SK-N-SH treated with all-trans-retinoic acid at 6 μM for 48 hours (cell line): ENCODE measurements around the gene BPTF.
"Not testable (repeated sequence)": the region's sequence is repeated elsewhere in the genome, so short reads cannot be mapped to it uniquely, and the experiment has no call there.

Source experiments
- ATAC-seq: fragments of 200-7000 bp; cut with Tn5 transposase; 3 replicates; pipeline ENCODE4 v1.9.1; 2020; ENCODE audit warnings: mild to moderate bottlenecking, moderate library complexity
- ARNTL ChIP-seq: fragments of 450-650 bp; formaldehyde crosslinking; IDR thresholded peaks from 2 replicates; pipeline ENCODE4 v1.5.0; 2020; ENCODE audit warnings: low read depth, mild to moderate bottlenecking, moderate library complexity, borderline replicate concordance
- BACH2 ChIP-seq: fragments of 250-450 bp; sonication (Bioruptor Pico); IDR thresholded peaks from 2 replicates; pipeline ENCODE4 v1.9.0; 2021; ENCODE audit warnings: mild to moderate bottlenecking, borderline replicate concordance
- CSDC2 ChIP-seq: fragments of 250-450 bp; sonication (Bioruptor Pico); IDR thresholded peaks from 2 replicates; pipeline ENCODE4 v1.5.0; 2020; ENCODE audit warnings: mild to moderate bottlenecking, moderate library complexity
- CSRNP3 ChIP-seq: fragments of 250-450 bp; sonication (Bioruptor Pico); IDR thresholded peaks from 2 replicates; pipeline ENCODE4 v1.5.1; 2021; ENCODE audit warnings: mild to moderate bottlenecking, moderate library complexity
- ISL1 ChIP-seq: fragments of 250-450 bp; sonication (Bioruptor Pico); IDR thresholded peaks from 2 replicates; pipeline ENCODE4 v2.1.2; 2022; ENCODE audit warnings: mild to moderate bottlenecking, moderate library complexity
- OSR1 ChIP-seq: fragments of 250-450 bp; sonication (Bioruptor Pico); IDR thresholded peaks from 2 replicates; pipeline ENCODE4 v1.8.0; 2022; ENCODE audit warnings: moderate library complexity, mild to moderate bottlenecking, inconsistent platforms
- PPARA ChIP-seq: fragments of 250-450 bp; sonication (Bioruptor Pico); IDR thresholded peaks from 2 replicates; pipeline ENCODE4 v1.5.0; 2020; ENCODE audit warnings: mild to moderate bottlenecking, borderline replicate concordance
- SNAI2 ChIP-seq: fragments of 250-450 bp; sonication (Bioruptor Pico); IDR thresholded peaks from 2 replicates; pipeline ENCODE4 v1.5.0; 2020; ENCODE audit warnings: mild to moderate bottlenecking, moderate library complexity
- TCF4 ChIP-seq: fragments of 250-450 bp; sonication (Bioruptor Pico); IDR thresholded peaks from 2 replicates; pipeline ENCODE4 v1.8.0; 2021; ENCODE audit warnings: mild to moderate bottlenecking, moderate library complexity, borderline replicate concordance
- TOX ChIP-seq: fragments of 250-450 bp; sonication (Bioruptor Pico); IDR thresholded peaks from 2 replicates; pipeline ENCODE4 v1.8.0; 2021; ENCODE audit warnings: mild to moderate bottlenecking, moderate library complexity, borderline replicate concordance
- TSHZ2 ChIP-seq: fragments of 250-450 bp; sonication (Bioruptor Pico); IDR thresholded peaks from 2 replicates; pipeline ENCODE4 v1.5.0; 2020; ENCODE audit warnings: mild to moderate bottlenecking, moderate library complexity
- ZC3H10 ChIP-seq: fragments of 250-450 bp; sonication (Bioruptor Pico); IDR thresholded peaks from 2 replicates; pipeline ENCODE4 v1.5.1; 2021; ENCODE audit warnings: mild to moderate bottlenecking, moderate library complexity
- ZFP30 ChIP-seq: fragments of 450-650 bp; formaldehyde crosslinking; IDR thresholded peaks from 2 replicates; pipeline ENCODE4 v1.5.0; 2022; ENCODE audit warnings: mild to moderate bottlenecking, moderate library complexity
- ZNF565 ChIP-seq: fragments of 450-650 bp; formaldehyde crosslinking; conservative IDR thresholded peaks from 2 replicates; pipeline ENCODE4 v1.5.0; 2020; ENCODE audit warnings: low read depth, mild to moderate bottlenecking, moderate library complexity
- ZNF70 ChIP-seq: fragments of 450-650 bp; formaldehyde crosslinking; IDR thresholded peaks from 2 replicates; pipeline ENCODE4 v1.5.0; 2020; ENCODE audit warnings: mild to moderate bottlenecking, moderate library complexity
- ZNF8 ChIP-seq: fragments of 450-650 bp; formaldehyde crosslinking; IDR thresholded peaks from 2 replicates; pipeline ENCODE4 v1.5.0; 2020; ENCODE audit warnings: mild to moderate bottlenecking, moderate library complexity
- TF ChIP-seq, protein P1 (sequence below): fragments of 250-450 bp; sonication (Bioruptor Pico); IDR thresholded peaks from 2 replicates; pipeline ENCODE4 v1.8.0; 2021; ENCODE audit warnings: low read depth, mild to moderate bottlenecking, moderate library complexity, borderline replicate concordance
- TF ChIP-seq, protein P2 (sequence below): fragments of 250-450 bp; sonication (Bioruptor Pico); IDR thresholded peaks from 2 replicates; pipeline ENCODE4 v1.8.0; 2020; ENCODE audit warnings: mild to moderate bottlenecking, moderate library complexity, borderline replicate concordance
- TF ChIP-seq, protein P3 (sequence below): fragments of 250-450 bp; sonication (Bioruptor Pico); IDR thresholded peaks from 2 replicates; pipeline ENCODE4 v1.5.1; 2020; ENCODE audit warnings: low read depth, mild to moderate bottlenecking, moderate library complexity

Gene BPTF

GRCh38 chr17:67922503-67922902, 97.2 kb downstream of the BPTF start:
- TF ChIP-seq TSHZ2 (CRISPR knock-in tag) (no peak), TCF4 (CRISPR knock-in tag) (no peak), OSR1 (CRISPR knock-in tag) (no peak), ZFP30 (CRISPR knock-in tag) (no peak), ISL1 (CRISPR knock-in tag) (no peak), CSDC2 (CRISPR knock-in tag) (no peak), ZNF8 (CRISPR knock-in tag) (no peak), CSRNP3 (CRISPR knock-in tag) (no peak), ZNF70 (CRISPR knock-in tag) (no peak), SNAI2 (no peak), PPARA (no peak), TOX (CRISPR knock-in tag) (no peak), ARNTL (CRISPR knock-in tag) (no peak), BACH2 (no peak), ZNF565 (CRISPR knock-in tag) (no peak), ZC3H10 (CRISPR knock-in tag) (no peak)
- TF ChIP-seq, protein P1, sequence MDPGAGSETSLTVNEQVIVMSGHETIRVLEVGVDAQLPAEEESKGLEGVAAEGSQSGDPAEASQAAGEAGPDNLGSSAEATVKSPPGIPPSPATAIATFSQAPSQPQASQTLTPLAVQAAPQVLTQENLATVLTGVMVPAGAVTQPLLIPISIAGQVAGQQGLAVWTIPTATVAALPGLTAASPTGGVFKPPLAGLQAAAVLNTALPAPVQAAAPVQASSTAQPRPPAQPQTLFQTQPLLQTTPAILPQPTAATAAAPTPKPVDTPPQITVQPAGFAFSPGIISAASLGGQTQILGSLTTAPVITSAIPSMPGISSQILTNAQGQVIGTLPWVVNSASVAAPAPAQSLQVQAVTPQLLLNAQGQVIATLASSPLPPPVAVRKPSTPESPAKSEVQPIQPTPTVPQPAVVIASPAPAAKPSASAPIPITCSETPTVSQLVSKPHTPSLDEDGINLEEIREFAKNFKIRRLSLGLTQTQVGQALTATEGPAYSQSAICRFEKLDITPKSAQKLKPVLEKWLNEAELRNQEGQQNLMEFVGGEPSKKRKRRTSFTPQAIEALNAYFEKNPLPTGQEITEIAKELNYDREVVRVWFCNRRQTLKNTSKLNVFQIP (CRISPR knock-in tag) = no peak
- TF ChIP-seq, protein P2, sequence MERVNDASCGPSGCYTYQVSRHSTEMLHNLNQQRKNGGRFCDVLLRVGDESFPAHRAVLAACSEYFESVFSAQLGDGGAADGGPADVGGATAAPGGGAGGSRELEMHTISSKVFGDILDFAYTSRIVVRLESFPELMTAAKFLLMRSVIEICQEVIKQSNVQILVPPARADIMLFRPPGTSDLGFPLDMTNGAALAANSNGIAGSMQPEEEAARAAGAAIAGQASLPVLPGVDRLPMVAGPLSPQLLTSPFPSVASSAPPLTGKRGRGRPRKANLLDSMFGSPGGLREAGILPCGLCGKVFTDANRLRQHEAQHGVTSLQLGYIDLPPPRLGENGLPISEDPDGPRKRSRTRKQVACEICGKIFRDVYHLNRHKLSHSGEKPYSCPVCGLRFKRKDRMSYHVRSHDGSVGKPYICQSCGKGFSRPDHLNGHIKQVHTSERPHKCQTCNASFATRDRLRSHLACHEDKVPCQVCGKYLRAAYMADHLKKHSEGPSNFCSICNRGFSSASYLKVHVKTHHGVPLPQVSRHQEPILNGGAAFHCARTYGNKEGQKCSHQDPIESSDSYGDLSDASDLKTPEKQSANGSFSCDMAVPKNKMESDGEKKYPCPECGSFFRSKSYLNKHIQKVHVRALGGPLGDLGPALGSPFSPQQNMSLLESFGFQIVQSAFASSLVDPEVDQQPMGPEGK (CRISPR knock-in tag) = no peak
- TF ChIP-seq, protein P3, sequence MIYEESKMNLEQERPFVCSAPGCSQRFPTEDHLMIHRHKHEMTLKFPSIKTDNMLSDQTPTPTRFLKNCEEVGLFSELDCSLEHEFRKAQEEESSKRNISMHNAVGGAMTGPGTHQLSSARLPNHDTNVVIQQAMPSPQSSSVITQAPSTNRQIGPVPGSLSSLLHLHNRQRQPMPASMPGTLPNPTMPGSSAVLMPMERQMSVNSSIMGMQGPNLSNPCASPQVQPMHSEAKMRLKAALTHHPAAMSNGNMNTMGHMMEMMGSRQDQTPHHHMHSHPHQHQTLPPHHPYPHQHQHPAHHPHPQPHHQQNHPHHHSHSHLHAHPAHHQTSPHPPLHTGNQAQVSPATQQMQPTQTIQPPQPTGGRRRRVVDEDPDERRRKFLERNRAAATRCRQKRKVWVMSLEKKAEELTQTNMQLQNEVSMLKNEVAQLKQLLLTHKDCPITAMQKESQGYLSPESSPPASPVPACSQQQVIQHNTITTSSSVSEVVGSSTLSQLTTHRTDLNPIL = no peak
- TF ChIP-seq, all 23 proteins: peak for 0
- ATAC-seq = no peak

- not testable (repeated sequence) for ATAC-seq
Measured at GRCh38 chr17:67928842-67929241, 103.5 kb downstream of the BPTF start.

DNA sequence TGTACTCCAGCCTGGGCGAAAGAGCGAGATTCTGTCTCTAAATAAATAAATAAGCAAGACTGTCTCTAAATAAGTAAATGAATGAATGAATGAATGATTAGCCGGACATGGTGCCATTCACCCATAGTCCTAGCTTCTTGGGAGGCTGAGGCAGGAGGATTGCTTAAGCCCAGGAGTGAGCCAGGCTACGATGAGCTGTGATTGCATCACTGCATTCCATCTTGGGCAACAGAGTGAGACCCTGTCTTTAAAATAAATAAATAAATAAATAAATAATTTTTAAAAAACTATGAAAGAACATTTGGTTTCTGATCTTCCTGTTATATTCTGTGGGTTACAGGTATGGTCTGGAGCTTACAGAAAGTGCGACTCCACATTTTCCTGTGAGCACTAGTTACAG, 105.9 kb downstream of the BPTF start:
- no peak for ATAC-seq
- TF ChIP-seq CSRNP3 (CRISPR knock-in tag) (no peak), TSHZ2 (CRISPR knock-in tag) (no peak), ZFP30 (CRISPR knock-in tag) (no peak)
